Mucosa of stomach (tissue), 1 donor: Measurements from ENCODE around the gene CDCA5.
"Not testable (repeated sequence)": the region's sequence is repeated elsewhere in the genome, so short reads cannot be mapped to it uniquely, and the experiment has no call there.

Source experiments
- H3K27me3 ChIP-seq: one replicate; pipeline ENCODE4 v1.7.0; 2013; ENCODE audit warnings: mild to moderate bottlenecking, low read length; ENCODE audit not compliant: control insufficient read depth, insufficient read depth
- H3K36me3 ChIP-seq: one replicate; pipeline ENCODE4 v1.7.0; 2013; ENCODE audit warnings: low read length; ENCODE audit not compliant: control insufficient read depth, insufficient read depth
- H3K4me1 ChIP-seq: one replicate; pipeline ENCODE4 v1.7.0; 2013; ENCODE audit warnings: mild to moderate bottlenecking, low read length; ENCODE audit not compliant: control insufficient read depth, insufficient read depth
- H3K4me3 ChIP-seq: one replicate; pipeline ENCODE4 v1.7.0; 2013; ENCODE audit warnings: low read length
- H3K9ac ChIP-seq: one replicate; pipeline ENCODE4 v1.7.0; 2013; ENCODE audit warnings: mild to moderate bottlenecking, low read length, moderate library complexity
- H3K9me3 ChIP-seq: one replicate; pipeline ENCODE4 v1.7.0; 2013; ENCODE audit warnings: mild to moderate bottlenecking, low read length, moderate library complexity; ENCODE audit not compliant: control insufficient read depth
- donor health status: Pancreatic carcinoma.

Gene CDCA5

DNA sequence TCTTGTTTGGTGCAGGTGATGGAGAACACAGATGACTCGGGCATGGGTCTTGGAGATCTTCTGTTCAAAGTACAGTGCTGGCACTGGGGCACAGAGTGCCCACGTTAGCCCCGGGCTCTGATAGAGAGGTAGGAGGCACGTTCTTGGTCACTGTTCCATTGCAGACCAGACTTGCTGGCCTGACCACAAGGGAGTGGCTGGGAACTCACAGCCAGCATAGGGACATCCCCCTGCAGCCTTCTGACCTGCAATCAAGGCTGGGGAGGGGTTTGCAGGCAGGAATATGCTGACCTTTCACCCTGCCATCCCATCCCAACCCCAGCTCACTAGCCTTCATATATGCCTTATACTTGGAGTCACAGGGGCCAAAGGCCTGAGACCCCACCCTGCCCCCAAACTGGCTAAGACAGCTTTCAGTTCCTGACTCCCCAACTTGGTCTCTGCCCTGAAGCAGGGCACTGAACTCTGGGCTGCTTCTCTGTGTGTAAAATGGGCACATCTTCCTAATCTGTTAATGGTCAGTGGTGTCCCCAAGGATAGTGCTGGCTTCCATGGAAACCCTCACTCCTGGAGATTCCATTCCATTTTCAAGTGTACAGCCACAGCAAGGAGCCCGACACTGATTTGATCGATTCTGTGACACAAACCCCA lies 42.9 kb upstream of the CDCA5 start:
- Histone ChIP-seq H3K4me1 (peaks cover under 1% of the 10 kb centered on the region), H3K9me3 (no peaks in the 10 kb centered on the region), H3K9ac (no peak overlapping the region), H3K36me3 (peaks cover 33% of the 10 kb centered on the region), H3K27me3 (no peaks in the 10 kb centered on the region), H3K4me3 (no peak overlapping the region)

DNA sequence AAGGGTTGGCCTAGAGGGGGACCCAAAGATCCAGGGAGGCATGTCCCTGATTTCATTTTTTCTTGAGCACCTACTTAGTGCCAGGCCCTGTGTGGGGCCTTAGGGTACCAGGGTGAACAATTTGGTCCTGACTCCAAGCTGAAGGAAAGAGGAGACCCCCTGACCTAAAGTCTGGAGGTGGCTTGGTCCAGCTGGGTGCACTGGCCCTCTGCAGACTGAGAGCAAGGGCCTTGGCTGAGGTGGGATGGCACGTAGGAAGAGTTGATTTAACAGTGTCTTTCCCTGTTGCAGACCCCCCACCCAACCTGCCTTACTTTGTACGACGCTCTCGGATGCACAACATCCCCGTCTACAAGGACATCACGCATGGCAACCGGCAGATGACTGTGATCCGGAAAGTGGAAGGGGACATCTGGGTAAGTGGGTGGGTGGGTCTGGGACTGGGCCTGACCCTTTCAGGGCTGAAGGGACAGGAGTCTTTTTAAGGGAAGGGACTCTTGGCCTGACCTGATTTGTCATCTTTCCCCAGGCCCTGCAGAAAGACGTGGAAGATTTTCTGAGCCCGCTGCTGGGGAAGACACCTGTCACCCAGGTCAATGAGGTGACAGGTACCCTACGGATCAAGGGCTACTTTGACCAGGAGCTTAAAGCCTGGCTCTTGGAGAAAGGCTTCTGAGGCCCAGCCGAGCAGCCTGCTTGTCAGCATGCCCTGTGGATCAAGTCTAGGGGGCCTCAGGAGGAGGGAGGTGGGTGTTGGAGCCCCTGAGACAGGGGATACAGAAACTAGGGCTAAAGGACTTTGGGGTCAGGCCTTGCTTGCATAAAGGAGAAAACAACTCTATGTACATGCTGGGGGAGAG lies 41.6 kb upstream of the CDCA5 start:
- Histone ChIP-seq H3K4me1 (peaks cover 10% of the 10 kb centered on the region), H3K27me3 (no peaks in the 10 kb centered on the region), H3K4me3 (no peak overlapping the region), H3K9me3 (no peaks in the 10 kb centered on the region), H3K36me3 (peaks cover 26% of the 10 kb centered on the region), H3K9ac (no peak overlapping the region)

DNA sequence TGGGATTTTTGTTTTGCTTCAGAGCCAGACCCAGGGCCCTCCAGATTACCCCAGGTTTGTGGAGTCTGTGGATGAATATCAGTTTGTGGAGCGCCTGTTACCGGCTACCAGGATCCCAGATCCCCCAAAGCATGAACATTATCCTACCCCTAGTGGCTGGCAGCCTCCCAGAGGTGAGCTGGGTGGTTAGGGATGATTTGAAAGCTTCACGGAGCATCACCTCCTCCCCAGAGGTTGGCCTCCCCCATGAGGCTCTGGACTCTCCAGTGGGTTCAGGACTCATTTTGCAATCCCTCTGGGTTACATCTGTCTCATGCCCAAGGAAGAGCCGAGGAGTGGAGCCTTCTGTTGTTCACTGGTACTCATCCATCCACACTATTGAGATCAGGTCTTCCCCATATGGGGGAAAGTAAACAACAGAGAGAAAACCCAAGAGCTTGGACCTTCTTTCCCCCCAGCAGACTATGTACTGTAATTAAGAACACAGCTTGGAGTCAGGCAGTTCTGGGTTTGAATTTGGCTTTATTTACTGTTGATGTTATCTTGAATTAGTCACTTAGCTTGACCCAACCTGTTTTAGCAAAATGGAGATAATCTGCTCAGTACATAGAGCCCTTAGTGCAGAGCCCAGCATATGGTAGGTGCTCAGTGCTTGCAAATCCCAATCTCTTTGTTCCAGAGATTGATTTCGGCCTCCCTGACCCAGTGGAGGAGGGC lies 40.8 kb upstream of the CDCA5 start:
- peaks cover 11% of the 10 kb centered on the region for H3K4me1 ChIP-seq
- H3K9ac ChIP-seq = no peak overlapping the region
- no peaks in the 10 kb centered on the region for H3K9me3 ChIP-seq
- no peak overlapping the region for H3K4me3 ChIP-seq
- H3K27me3 ChIP-seq = no peaks in the 10 kb centered on the region
- H3K36me3 ChIP-seq = peaks cover 27% of the 10 kb centered on the region

DNA sequence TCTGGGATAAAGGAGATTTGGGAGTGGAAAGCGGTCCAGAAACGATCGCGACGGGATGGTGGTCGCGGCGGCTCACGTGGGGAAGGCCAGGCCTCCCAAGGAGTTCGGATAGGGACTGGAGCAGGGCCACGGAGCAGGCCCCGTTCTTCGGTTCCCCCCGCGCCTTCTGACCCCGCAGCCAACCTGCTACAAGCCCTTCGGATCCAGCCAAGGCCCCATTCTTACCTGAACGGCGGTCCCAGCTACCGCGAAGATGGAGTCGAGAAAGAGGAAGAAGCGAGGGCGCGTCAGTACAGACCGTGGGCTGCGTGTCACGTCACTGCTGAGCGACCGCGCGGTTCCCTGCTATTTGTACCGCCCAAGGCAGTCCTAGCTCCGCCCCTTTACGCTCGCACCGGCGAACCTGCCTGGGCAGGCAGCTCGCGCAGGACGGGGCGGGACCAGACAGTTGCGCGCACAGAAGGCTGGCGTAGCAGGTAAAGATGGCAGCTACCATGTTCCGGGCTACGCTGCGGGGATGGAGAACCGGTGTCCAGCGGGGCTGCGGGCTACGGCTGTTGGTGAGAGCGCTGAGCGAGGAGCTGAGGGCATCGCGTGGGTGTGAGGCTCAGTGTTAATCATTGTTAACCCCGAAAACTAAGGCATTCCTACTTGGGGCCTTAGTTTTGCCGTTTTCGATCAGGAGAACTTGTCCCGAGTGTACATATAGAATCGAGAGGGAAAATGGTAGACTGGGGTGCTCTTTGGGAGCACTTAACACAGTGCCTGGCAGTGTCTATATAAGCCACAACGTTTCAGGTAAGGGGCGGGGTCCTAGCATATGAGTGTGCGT lies 38.2 kb upstream of the CDCA5 start, which contains the start of the genes FAU and MRPL49:
Gene FAU (minus strand): TSS at position 270 of the 832 bp plus-strand sequence. CDS start 321 bp downstream, outside the sequence.
Gene MRPL49 (plus strand): TSS at position 457 of the 832 bp plus-strand sequence. CDS start 26 bp downstream, at position 483.
- Histone ChIP-seq H3K9ac (peak within 1 kb of the TSS; percentile 99), H3K4me1 (peaks cover 11% of the 10 kb centered on the region), H3K27me3 (no peaks in the 10 kb centered on the region), H3K9me3 (no peaks in the 10 kb centered on the region), H3K4me3 (peak within 1 kb of the TSS; percentile 82), H3K36me3 (peaks cover 31% of the 10 kb centered on the region)

DNA sequence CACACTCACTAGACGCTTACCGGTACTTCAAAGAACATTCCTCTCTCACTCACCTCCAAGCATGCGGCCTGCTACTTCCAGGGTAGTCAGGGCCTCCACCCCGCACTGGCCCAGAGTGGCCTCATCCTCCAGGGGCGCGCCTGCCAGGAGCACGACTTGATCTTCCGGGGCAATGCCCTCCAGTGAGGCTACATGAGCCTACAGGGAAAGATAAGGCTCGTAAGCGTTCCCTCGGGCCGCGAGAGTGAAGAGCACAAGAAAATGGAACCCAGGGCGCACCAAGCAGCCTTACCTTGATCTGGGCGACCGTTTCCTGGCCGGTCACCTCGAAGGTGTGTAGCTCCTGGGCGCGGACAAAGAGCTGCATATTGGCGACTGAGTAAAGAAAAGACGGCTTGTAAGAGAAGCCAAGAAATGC lies 37.6 kb upstream of the CDCA5 start:
- H3K27me3 ChIP-seq = no peaks in the 10 kb centered on the region
- peak overlapping the region; percentile 82 for H3K4me3 ChIP-seq
- H3K4me1 ChIP-seq = peaks cover 15% of the 10 kb centered on the region
- H3K9me3 ChIP-seq = no peaks in the 10 kb centered on the region
- H3K36me3 ChIP-seq = peaks cover 26% of the 10 kb centered on the region
- peak overlapping the region; percentile 99 for H3K9ac ChIP-seq

DNA sequence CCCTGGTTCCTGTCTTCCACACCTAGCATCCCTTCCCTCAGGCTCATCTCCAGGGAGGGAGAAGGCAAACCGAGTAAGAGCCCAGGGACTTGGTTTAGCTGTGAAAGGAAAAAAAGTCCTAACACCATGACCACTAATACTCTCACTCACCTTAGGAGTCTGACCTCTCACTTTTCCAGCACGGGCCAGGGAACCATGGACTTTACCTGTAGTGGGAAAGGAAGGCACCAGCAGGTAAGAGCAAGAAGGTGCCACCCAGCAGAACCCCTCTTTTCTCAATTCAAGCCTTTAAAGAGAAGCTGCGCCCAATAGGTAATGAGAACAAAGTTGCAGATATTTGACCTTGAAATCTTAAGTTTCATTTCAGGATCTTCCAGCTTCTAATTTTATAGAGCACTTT lies 37.0 kb upstream of the CDCA5 start:
- peak overlapping the region; percentile 82 for H3K4me3 ChIP-seq
- peak overlapping the region; percentile 99 for H3K9ac ChIP-seq
- H3K27me3 ChIP-seq = no peaks in the 10 kb centered on the region
- H3K36me3 ChIP-seq = peaks cover 26% of the 10 kb centered on the region
- no peaks in the 10 kb centered on the region for H3K9me3 ChIP-seq
- H3K4me1 ChIP-seq = peaks cover 21% of the 10 kb centered on the region

DNA sequence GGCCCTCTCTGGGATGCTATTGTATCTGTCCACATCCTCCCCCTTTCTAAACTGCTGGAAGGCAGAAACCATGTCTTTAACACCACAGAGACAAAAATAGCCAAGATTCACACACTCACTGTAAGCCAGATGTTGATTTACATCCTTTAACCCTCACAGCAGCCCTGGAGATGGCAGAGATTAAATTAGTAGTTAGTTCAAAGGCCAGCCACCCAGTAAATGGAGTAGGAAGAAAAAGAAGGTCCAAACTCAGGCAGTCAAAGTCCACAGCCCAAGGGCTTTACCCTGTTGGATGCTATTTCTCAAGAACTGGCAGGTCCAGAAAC lies 35.8 kb upstream of the CDCA5 start:
- Histone ChIP-seq H3K36me3 (peaks cover 26% of the 10 kb centered on the region), H3K9ac (no peak overlapping the region), H3K9me3 (no peaks in the 10 kb centered on the region), H3K4me3 (no peak overlapping the region), H3K27me3 (no peaks in the 10 kb centered on the region), H3K4me1 (peaks cover 27% of the 10 kb centered on the region)

DNA sequence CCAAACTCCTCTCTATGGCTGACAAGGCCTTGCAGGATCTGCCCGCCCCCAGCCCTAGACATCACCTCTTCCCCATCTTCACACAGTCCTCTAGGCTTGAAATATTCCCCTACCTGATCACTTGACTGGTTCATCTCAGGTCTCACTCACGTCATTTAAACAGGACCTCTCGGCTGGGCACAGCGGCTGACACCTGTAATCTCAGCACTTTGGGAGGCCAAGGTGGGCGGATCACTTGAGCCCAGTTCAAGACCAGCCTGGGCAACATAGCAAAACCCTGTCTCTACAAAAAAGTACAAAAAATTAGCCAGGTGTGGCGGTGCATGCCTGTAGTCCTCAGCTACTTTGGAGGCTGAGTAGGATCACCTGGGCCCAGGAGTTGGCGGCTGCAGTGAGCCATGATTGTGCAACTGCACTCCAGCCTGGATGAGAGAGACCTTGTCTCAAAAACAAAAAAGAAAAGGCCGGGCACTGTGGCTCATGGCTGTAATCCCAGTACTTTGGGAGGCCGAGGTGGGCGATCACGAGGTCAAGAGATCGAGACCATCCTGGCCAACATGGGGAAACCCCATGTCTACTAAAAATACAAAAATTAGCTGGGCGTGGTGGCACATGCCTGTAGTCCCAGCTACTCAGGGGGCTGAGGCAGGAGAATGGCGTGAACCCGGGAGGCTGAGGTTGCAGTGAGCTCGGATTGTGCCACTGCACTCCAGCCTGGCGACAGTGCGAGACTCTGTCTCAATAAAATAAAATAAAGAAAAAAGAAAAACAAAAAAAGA lies 35.2 kb upstream of the CDCA5 start:
- not testable (repeated sequence) for H3K9ac ChIP-seq, H3K27me3 ChIP-seq, H3K9me3 ChIP-seq, H3K4me3 ChIP-seq
- Histone ChIP-seq H3K4me1 (peaks cover 27% of the 10 kb centered on the region), H3K36me3 (peaks cover 26% of the 10 kb centered on the region)

DNA sequence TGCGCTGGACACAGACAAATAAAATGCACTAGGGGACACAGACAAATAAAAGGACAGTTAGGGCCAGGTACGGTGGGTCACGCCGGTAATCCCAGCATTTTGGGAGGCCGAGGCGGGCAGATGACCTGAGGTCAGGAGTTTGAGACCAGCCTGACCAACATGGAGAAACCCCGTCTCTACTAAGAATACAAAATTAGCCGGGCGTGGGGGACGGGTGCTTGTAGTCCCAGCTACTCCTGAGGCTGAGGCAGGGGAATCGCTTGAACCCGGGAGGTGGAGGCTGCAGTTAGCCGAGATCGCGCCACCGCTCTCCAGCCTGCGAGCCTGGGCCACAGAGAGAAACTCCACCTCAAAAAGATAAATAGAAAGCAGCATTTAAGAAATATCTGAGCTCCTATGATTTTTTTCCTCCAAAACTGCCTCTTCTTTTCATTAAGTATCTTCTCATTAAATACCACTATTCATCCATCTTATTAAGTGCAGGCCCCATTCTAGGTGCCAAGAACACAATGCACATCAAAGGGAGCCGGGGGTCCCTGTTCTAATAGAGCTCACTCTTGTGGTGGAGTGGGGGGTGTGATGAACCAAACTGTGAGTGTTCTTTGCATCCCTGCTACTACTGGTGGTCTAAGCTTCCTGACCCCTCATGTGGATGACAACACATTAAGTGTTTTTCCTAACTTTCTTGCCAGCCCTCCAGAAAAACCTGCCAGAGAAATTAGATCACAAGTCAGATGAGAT lies 34.4 kb upstream of the CDCA5 start:
- Histone ChIP-seq H3K4me3 (no peak overlapping the region), H3K27me3 (no peaks in the 10 kb centered on the region), H3K4me1 (peaks cover 34% of the 10 kb centered on the region), H3K9me3 (no peaks in the 10 kb centered on the region), H3K9ac (peak overlapping the region; percentile 73), H3K36me3 (peaks cover 26% of the 10 kb centered on the region)

DNA sequence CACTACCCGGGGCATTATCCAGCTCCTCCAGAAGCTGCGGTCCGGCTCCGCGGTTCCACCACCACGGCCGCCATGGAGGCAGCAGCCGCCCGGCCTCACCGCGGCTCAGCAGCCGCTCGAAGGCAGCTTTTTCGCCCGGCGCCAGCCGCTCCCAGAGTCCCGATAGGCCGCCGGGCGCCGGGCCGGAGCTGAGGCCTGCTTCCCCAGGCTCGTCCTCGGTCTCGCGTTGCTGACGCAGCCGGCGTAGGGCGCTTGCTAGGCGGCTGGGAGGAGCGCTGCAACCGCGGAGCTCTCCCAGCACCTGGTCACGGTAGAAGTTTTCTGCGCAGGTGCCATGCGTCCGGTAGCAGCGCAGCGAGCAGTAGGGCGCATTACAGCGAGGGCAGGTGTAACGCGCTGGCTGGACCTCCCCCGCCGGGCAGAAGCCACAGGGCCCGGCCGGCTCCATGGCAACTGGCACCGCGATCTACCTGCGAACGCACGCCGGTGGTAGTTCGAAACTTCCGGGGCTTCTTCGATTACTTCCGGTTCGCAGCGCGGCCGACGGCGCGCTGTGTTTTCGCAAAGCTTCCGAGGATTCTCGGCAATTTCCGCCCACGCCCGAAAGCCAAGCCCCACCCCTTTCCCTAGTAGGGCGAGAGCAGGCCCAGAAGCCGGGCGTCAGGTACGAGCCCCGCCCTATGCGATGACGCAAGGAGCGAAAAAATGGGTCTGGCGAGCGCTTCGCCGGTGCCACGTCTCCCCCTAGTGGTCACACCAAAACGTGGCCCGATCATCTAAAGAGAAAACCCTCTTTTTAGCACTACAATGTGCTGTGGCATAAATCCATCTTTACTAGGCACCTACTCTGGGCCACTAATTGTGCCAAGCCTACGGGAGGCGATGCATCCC lies 33.6 kb upstream of the CDCA5 start, which contains the start of gene ZNHIT2:
Gene ZNHIT2 (minus strand): TSS at position 496 of the 891 bp plus-strand sequence. CDS start 48 bp downstream, at position 448.
- peaks cover 41% of the 10 kb centered on the region for H3K4me1 ChIP-seq
- H3K27me3 ChIP-seq = no peaks in the 10 kb centered on the region
- H3K9ac ChIP-seq = peak within 1 kb of the TSS; percentile 73
- H3K9me3 ChIP-seq = no peaks in the 10 kb centered on the region
- peaks cover 26% of the 10 kb centered on the region for H3K36me3 ChIP-seq
- peak within 1 kb of the TSS; percentile 33 for H3K4me3 ChIP-seq
